Measurements from ENCODE around the gene USP49.

Gene USP49

DNA sequence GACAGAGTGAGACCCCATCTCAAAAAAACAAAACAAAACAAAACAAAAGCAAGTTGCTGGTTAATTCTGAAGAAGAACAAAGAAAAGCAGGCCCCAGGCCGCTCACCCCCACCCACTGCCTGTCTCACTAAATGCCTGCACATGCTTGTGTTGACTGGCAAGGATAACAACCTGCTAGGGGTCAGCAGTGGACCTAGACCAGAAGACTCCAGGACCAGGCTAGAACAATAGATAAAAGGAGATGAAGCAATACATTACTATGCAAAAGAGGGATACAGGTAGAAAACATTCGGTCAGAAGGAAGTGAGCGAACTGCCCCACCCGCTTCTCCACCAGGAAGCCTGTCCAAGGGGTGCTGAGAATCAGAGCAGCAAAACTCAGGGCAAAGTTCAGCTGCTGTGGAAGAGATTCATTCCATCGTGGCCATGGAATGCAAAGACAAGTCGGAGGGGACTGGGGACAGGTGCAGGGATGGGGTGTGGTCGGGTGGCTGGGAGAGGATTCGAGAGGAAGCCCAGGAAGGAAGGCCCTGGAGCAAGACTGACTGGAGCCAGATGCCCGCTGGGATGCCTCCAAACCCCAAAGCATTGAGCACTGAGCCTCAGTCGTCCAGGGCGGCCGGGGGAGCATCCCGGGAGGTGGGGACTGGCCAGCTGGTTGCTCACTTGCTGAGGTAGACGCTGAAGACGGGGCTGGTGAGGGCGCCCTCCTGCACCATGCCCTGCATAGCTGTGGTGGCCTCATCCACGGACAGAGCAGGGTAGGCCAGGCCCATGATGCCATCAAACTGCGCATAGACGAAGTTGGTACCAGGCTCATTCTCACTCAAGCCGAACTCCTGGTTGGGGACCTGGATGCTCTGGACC lies 153.3 kb downstream of the USP49 start:
- Histone ChIP-seq H3K9me2 (replicated peaks; ENCODE audit: low read depth, low read length) (no peaks in the 10 kb centered on the region), H3K9ac (ENCODE audit: low read depth, low read length, poor library complexity, severe bottlenecking) (no peak overlapping the region), H3K27me3 (ENCODE audit: insufficient read depth, low read length, poor library complexity, severe bottlenecking) (no peaks in the 10 kb centered on the region), H3K9me3 (ENCODE audit: insufficient read depth, low read depth, low read length) (no peaks in the 10 kb centered on the region), H2AFZ (ENCODE audit: low read length) (no peak overlapping the region), H3K79me2 (ENCODE audit: insufficient read depth, low read length) (no peaks in the 10 kb centered on the region), H3K4me3 (ENCODE audit: low read length, poor library complexity, severe bottlenecking) (no peak overlapping the region), H4K20me1 (ENCODE audit: insufficient read depth, low read length, poor library complexity, severe bottlenecking) (no peaks in the 10 kb centered on the region), H3F3A (ENCODE audit: low read depth) (no peaks in the 10 kb centered on the region), H3K4me1 (ENCODE audit: insufficient read depth, low read length, poor library complexity, severe bottlenecking) (no peaks in the 10 kb centered on the region), H3K36me3 (ENCODE audit: insufficient read depth, low read length) (no peaks in the 10 kb centered on the region), H3K4me2 (ENCODE audit: low read depth, low read length, poor library complexity, severe bottlenecking) (no peak overlapping the region)
- TF ChIP-seq, protein P1, sequence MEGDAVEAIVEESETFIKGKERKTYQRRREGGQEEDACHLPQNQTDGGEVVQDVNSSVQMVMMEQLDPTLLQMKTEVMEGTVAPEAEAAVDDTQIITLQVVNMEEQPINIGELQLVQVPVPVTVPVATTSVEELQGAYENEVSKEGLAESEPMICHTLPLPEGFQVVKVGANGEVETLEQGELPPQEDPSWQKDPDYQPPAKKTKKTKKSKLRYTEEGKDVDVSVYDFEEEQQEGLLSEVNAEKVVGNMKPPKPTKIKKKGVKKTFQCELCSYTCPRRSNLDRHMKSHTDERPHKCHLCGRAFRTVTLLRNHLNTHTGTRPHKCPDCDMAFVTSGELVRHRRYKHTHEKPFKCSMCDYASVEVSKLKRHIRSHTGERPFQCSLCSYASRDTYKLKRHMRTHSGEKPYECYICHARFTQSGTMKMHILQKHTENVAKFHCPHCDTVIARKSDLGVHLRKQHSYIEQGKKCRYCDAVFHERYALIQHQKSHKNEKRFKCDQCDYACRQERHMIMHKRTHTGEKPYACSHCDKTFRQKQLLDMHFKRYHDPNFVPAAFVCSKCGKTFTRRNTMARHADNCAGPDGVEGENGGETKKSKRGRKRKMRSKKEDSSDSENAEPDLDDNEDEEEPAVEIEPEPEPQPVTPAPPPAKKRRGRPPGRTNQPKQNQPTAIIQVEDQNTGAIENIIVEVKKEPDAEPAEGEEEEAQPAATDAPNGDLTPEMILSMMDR (conservative IDR thresholded peaks at IDR 0.05; ENCODE audit: low read length) = no peak
- TF ChIP-seq EZH2phosphoT487 (IDR thresholded peaks at IDR 0.05; ENCODE audit: borderline replicate concordance) = no peak

DNA sequence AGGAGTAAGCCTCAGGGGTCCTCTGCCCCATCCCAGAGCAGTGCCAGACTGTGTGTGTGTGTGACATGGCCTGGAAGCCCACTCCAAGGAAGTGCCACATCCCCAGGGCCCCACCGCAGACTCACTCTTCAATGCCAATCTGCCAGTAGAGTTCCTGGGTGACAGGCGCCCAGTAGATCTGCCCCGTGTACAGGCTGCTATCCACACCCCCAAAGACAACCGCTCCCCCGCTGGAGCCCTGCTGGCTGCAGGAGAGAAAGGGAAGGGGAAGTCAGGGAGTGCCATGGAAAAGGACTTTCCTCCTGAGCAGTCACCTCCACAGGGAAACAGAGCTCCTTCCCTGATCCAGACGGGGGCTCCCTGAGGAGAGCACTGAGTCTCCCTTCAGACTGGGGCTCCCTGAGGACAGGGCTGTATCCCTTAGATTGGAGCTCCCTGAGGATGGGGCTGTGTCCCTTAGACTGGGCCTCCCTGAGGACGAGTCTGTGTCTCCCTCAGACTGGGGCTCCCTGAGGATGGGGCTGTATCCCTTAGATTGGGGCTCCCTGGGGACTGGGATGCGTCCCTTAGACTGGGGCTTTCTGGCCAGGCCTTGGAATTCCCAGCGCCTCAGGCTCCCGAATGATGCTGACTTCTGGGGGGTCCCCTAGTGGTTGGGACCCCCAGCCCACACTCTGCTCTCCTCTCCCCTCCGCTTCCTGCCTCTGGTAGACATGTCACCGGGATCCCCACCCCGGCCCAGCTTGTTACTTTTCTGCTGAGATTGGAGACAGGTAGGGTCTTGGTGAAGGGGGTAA lies 154.6 kb downstream of the USP49 start:
- Histone ChIP-seq H3K4me3 (ENCODE audit: low read length, poor library complexity, severe bottlenecking) (no peak overlapping the region), H3K9me3 (ENCODE audit: insufficient read depth, low read depth, low read length) (no peaks in the 10 kb centered on the region), H3K36me3 (ENCODE audit: insufficient read depth, low read length) (no peaks in the 10 kb centered on the region), H3K27me3 (ENCODE audit: insufficient read depth, low read length, poor library complexity, severe bottlenecking) (no peaks in the 10 kb centered on the region), H3K9me2 (replicated peaks; ENCODE audit: low read depth, low read length) (no peaks in the 10 kb centered on the region), H3K9ac (ENCODE audit: low read depth, low read length, poor library complexity, severe bottlenecking) (no peak overlapping the region), H3K79me2 (ENCODE audit: insufficient read depth, low read length) (no peaks in the 10 kb centered on the region), H2AFZ (ENCODE audit: low read length) (no peak overlapping the region), H3K4me2 (ENCODE audit: low read depth, low read length, poor library complexity, severe bottlenecking) (no peak overlapping the region), H3K4me1 (ENCODE audit: insufficient read depth, low read length, poor library complexity, severe bottlenecking) (peaks cover 5% of the 10 kb centered on the region), H3F3A (ENCODE audit: low read depth) (no peaks in the 10 kb centered on the region), H4K20me1 (ENCODE audit: insufficient read depth, low read length, poor library complexity, severe bottlenecking) (no peaks in the 10 kb centered on the region)
- TF ChIP-seq, protein P1 (conservative IDR thresholded peaks at IDR 0.05; ENCODE audit: low read length) = no peak
- no peak for TF ChIP-seq EZH2phosphoT487 (IDR thresholded peaks at IDR 0.05; ENCODE audit: borderline replicate concordance)

Data from Loucy (cell line).